AG10803 (cell line): ENCODE data around the gene ALPL.

Experiments used
- DNase-seq: peaks from one replicate; pipeline ENCODE4 v3.0.0; 2010; ENCODE audit warnings: low read depth
- H3K4me3 ChIP-seq: 2 replicates; pipeline ENCODE4 v1.5.1; 2011; ENCODE audit warnings: mild to moderate bottlenecking, low read length, control low read depth
- CTCF ChIP-seq: conservative IDR thresholded peaks from 2 replicates; pipeline ENCODE4 v1.5.1; 2011; ENCODE audit warnings: mild to moderate bottlenecking, low read length, control low read depth, inconsistent platforms

The ALPL gene

GRCh38 chr1:21590934-21591333 lies 81.7 kb downstream of the ALPL start:
- TF ChIP-seq CTCF = no peak
- no peak for DNase-seq
- H3K4me3 ChIP-seq = no peak overlapping the region

- no peak for TF ChIP-seq CTCF
- no peak for DNase-seq
Observed at GRCh38 chr1:21592086-21592865, 83.1 kb downstream of the ALPL start.

DNA sequence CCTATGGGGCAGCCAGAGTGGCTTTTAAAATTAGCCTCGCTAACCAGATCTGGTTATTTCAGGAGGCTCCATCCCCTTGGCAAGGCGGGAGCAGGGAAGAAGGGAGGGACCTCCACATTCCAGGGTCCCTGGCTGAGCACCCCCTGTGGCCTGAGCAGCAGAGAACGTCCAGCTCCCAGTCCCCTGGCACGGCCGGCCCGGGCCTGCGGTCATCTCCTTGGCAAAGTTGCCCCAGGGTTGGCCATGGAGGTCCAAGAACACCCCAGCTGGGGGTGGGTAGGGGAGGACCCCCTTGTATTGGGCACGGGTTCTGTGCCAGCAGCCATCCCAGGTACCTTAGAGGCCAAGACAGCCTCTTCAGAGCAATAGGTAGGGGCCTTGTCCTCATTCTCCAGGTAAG lies 84.0 kb downstream of the ALPL start:
- no peak overlapping the region for H3K4me3 ChIP-seq
- no peak for DNase-seq
- TF ChIP-seq CTCF = no peak

More at GRCh38 chr1:21592086-21592865, 83.1 kb downstream of the ALPL start:
- no peak overlapping the region for H3K4me3 ChIP-seq

DNA sequence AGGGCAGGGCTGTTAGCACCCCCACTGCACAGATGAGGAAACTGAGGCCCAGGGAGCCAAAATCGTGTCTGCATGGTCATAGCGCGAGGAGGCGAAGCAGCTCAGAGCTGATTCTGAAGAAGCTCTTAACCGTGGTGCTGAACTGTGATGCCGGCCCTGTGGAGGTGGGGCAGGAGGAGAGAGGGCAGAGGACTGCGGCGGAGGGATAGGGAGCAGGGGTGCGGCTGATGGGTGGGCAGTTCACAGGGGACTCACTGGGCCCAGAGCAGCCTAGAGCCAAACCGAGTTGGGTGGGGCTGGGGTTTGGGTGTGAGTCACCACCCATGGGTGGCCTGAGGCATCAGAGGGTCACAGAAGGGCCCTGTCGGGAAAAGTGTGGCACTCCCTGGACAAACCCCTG lies 85.3 kb downstream of the ALPL start:
- DNase-seq = no peak
- no peak for TF ChIP-seq CTCF
- no peak overlapping the region for H3K4me3 ChIP-seq

- DNase-seq = peak; percentile 30
- peak; percentile 74 for TF ChIP-seq CTCF
- H3K4me3 ChIP-seq = no peak overlapping the region
Observed at GRCh38 chr1:21594935-21595897, 86.0 kb downstream of the ALPL start.

DNA sequence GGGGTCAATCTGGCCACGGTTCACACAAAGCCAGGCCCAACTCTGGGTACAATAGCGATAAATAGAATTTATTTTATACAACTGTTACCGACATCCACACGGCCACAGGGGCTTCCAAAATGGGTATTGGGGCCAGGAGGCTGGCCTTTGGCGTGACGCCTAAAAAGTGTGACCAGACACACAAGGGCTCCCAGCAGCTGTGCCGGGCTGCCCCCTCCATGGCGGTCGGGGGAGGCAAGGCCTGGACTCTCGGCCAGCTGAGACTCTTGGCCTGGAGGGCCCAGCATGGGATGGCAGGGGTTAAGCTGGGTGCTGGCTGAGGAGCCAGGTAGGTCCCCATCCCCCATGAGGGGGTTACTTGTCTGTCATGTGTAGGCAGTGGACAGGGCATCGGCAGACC lies 87.0 kb downstream of the ALPL start:
- no peak for DNase-seq
- TF ChIP-seq CTCF = no peak
- no peak overlapping the region for H3K4me3 ChIP-seq
